HL-60 (cell line): Measurements from ENCODE around the gene CLN5.

Source experiments
- CTCF ChIP-seq: IDR thresholded peaks from one replicate; pipeline ENCODE4 v1.5.1; 2011; ENCODE audit warnings: low read length, control low read depth, inconsistent platforms; ENCODE audit not compliant: insufficient read depth
- GABPA ChIP-seq: IDR thresholded peaks from 2 replicates; pipeline ENCODE4 v1.6.1; 2012; ENCODE audit warnings: low read depth
- POLR2AphosphoS5 ChIP-seq: IDR thresholded peaks from 2 replicates; pipeline ENCODE4 v1.6.1; 2012; ENCODE audit warnings: low read depth
- REST ChIP-seq: IDR thresholded peaks from 2 replicates; pipeline ENCODE4 v1.6.1; 2012; ENCODE audit warnings: low read depth; ENCODE audit not compliant: insufficient replicate concordance
- SPI1 ChIP-seq: IDR thresholded peaks from 2 replicates; pipeline ENCODE4 v1.6.1; 2012; ENCODE audit warnings: low read depth, mild to moderate bottlenecking, borderline replicate concordance

- TF ChIP-seq CTCF = no peak
- no peak for TF ChIP-seq POLR2AphosphoS5
- TF ChIP-seq REST = no peak
- TF ChIP-seq GABPA = no peak
- TF ChIP-seq SPI1 = no peak
These were observed 17.3 kb upstream of the CLN5 start for GRCh38 chr13:76974618-76974975.
